HG03442 (cell line): Measurements from ENCODE around the gene GALNT6.
"Not testable (repeated sequence)": the region's sequence is repeated elsewhere in the genome, so short reads cannot be mapped to it uniquely, and the experiment has no call there.

Experiments
- ATAC-seq: cut with Tn5 transposase; IDR thresholded peaks from one replicate; pipeline ENCODE4 v1.9.1; 2021; ENCODE audit warnings: mild to moderate bottlenecking, moderate library complexity; ENCODE audit not compliant: unreplicated experiment

GALNT6 gene

DNA sequence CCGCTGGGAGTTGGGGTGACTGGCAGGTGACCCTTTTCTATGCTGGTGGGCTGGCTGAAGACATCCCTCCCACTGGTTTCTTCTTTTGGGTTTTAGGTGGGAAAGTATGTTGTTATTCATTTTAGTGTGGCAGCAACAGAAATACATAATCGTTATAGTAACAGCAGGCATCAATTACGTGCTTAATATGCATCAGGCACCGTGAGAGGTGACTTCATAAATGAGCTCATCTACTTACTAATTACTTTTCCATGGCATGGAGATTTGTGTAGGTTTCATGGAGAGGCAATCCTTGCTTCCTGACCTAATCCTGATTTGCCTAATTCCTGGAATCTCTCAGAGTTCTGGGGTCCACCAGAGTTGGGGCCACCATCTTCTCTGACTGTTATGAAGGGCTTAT, 31.4 kb downstream of the GALNT6 start:
- ATAC-seq = no peak

DNA sequence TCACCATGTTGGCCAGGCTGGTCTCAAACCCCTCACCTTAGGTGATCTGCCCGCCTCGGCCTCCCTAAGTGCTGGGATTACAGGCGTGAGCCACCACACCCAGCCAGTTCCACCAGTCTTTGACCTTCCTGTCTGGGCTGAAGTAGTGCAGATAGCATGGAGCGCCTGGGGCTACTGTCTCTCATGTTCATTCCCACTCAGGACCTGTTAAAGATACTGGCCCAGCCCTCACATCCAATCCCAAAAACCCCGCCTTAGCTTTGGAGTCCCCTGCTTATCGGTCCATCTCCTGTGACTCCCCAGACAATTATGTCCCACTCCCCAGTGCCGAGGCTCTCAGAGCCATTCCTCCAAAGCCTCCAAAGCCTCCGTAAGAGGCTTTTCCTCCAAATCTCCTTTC, 32.7 kb downstream of the GALNT6 start:
- ATAC-seq = no peak

DNA sequence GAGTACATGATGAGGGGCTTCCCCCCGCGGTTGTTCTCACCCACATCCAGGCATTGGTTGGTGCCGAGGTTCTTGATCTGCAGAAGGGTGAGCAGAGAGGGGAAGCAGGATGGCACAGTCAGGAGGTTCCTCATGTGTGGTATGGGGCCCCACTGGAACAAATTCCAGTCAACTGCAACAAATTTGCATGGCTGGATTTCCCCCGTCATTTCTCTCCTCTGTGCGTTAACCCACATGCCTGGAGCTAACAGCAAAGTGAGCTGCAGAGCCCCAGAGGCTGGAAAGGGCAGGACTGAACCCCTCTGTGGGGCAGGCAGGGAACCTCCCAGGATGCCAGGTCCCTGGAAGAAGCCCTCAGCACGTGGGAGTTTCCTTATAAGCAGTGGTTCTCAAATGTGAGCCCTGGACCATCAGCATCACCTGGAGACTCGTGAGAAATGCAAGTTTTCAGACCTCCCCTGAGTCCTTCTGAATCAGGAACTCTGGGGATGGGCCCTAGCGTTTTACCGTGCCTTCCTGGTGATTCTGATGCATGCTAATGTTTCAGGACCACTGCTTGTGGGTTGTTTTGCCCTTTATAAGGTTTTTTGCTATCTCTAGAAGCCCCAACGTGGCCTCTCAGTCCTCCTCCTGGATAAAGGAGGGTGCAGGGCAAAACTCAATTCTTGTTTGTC, 33.7 kb downstream of the GALNT6 start:
- ATAC-seq = no peak

DNA sequence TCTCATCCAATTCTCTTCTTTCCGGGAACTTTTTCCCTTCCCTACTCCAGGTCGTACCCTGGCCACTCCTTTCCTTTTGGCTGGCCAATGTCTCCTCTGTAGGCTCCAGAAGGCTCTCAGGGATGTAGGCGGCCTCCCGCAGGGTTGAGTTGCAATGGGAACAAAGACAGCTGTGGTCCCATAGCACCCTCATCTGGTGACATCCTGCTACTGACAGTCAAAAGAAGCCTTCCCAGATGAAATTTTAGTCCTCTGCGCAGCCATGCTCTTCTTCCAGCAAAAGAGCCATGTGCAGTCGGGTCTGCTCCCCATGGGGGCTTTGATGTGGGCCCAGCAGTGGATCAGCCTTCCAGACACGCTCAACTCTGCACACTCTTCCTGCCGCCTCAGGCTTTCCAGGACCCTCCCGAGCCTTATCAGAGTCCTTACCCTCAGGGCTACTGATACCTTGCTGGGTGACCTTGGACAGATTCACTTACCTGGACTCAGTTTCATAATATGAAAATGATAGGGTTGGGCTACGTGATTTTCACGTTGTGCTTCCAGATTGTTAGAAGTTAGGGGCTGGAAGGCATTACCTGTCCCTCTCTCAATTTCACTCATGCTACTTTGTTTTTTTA, 39.2 kb downstream of the GALNT6 start:
- no peak for ATAC-seq

DNA sequence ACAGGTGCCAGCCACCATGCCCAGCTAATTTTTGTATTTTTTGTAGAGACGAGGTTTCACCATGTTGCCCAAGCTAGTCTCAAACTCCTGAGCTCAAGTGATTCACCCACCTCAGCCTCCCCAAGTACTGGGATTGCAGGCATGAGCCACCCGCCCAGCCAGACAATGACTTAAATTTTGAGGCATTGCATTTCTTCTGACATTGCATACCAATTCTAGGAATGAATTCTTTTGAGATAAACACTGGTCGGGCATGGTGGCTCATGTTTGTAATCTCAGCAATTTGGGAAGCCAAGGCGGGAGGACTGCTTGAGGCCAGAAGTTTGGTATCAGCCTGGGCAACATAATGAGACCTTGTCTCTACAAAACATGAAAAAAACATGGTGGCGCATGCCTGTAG, 42.2 kb downstream of the GALNT6 start:
- ATAC-seq = no peak

DNA sequence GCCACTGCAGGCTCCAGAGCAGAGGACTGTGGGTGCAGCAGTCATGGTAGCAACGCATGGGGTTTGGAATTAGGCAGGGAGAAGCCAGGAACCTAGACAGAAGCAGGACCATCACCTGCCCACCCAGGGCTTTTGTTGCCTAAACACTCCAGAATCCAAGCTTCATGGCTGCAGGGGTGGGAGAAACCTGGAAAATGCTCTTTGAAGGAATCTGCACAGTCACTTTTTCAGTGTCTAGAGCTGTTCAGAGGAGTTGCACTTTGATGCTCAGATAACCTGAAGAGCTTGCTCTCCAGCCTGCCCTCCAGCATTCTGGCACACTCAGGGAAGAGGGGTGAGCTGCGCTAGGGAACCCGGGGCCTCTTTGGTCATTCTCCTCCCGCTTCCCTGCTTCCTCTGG, 43.1 kb downstream of the GALNT6 start:
- ATAC-seq = no peak

DNA sequence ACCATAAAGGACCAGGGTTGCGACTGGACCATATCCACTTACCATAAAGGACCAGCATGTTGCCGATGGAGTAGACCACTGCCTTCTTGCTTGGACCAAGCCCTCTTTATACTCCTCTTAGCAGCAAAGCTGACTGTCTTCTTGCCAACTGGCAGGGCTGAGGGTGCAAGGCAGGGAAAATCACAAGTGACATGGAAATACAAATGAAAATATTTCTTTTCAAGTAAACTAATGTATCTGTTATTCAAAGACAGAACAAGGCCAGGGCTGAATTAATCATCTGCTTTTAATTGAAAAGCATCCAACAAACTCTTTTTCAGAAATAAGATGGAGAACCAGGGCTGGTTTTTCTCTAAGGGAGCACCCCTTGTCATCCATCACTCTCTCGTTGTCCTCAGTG, 44.6 kb downstream of the GALNT6 start, which contains the start of gene CELA1:
Gene CELA1, minus strand, starts transcription at position 99 of the 400 bp plus-strand sequence. Its CDS starts 41 bp downstream, at position 58.
- no peak for ATAC-seq

DNA sequence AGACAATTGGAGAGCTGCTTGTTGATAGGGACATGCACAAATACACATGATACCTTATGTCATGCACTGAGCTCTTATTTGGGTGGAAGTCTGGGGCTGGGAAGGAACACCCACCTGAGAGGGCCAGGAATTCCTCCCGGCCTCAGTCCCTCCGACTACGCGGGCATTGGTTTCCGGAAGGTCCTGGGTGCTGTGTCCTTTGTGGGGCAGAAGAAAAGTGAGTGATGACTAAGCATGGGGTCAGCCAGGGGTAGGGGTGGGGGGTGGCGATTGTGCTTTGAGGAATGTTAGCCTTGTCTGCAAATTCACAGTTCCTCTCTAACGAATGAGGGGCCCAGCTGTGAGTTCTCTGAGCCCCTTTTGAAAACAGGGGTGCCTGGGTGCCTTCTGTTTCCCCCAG, 45.5 kb downstream of the GALNT6 start:
- no peak for ATAC-seq

DNA sequence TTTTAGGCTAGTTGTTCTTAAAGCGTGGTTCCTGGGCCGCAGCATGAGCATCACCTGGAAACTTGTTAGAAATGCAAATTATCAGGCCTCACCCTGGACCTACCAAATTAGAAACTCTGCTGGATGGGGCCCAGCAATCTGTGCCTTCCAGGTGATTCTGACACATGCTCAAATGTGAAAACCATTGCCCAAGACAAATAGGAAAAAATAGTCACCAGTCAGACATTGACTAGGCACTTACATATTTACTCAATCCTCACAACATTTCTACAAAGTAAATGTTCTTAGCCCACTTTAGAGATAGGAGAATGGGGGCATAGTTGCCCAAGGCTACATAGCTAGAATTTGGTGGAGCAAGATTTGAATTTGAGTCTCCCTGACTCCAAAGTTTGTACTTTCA, 48.0 kb downstream of the GALNT6 start:
- ATAC-seq = no peak

DNA sequence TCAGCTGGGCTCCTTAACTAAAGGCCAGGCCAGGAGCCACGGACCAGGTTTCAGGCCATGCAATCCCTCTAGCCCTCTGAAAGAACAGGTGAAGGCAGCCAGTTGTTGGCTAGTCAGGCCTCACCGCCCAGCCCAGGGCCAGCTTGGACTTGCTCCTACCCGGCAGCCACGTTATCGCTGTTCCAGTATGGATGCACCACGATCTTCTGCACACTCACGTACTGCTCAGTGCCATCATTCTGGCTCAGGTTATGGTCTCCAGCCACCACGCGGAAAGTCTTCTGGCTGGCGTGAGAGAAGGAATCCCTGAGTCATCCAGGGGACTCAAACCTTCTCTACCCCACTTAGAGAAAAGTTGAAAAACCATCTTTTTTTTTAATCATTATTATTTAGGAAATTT, 48.8 kb downstream of the GALNT6 start:
- ATAC-seq = no peak

DNA sequence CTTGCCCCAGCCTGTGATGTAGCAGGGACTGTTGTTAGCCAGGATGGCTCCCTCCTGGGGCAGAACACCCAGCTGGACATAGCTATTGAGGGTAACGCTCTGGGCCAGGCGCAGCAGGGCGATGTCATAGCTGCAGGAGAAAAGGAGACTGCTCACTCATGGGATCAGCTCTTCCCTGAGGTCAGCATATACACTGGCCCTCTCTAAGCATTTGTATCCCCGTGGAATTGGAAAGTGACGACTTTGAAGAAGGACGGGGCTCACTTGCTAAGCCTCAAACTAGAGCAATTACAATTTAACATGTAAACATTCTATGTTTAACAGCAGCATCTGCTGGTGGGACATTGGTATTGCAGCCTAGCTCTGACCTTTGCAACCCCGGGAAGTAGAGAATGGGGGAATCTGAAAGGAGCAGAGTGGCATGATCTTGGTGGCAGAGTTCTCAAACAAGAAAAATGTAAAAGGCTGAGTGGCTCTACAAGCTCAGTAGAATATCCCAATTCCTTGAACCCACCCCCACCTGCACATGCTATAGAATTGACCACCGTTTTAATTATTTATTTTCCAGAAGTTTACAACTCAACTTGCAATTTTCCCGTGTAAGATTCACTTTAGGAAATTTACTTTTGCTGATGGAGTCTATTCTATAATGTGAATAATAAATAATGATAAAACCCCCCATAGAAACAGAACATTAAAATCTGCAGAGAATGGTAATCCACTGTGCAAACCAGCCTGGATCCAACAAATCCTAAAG, 49.8 kb downstream of the GALNT6 start:
- ATAC-seq = no peak

DNA sequence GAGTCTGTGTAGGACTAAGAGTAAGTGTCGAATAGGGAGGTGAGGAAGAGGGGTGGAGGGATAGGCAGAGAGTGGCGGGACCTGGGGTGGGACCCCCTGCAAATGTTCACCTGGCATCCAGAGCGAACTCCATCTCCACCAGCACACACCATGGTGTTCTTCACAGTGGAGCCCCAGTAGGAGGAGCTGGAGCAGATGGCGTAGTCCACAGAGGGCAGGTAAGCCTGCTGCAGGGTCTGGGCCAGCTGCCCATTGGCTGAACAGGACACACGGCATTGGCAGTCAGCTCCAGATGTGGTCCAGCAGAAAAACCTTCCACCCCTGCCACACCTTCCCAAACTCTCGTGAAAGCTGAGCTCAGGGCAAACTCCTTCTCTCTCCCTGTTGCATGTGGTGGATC, 51.5 kb downstream of the GALNT6 start:
- ATAC-seq = no peak

DNA sequence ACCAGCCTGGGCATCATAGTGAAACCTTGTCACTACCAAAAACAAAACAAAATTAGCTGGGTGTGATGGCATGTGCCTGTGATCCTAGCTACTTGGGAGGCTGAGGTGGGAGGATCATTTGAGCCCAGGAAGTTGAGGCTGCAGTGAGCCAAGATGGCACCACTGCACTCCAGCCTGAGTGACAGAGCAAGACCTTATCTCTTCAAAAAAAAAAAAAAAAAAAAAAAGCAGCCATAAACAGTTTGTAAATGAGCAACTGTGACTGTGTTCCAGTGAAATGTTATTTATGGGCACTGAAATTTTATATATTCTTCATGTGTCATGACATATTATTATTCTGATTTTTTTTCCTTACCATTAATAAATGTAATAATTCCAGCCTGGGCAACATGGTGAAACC, 53.9 kb downstream of the GALNT6 start:
- ATAC-seq = not testable (repeated sequence)

DNA sequence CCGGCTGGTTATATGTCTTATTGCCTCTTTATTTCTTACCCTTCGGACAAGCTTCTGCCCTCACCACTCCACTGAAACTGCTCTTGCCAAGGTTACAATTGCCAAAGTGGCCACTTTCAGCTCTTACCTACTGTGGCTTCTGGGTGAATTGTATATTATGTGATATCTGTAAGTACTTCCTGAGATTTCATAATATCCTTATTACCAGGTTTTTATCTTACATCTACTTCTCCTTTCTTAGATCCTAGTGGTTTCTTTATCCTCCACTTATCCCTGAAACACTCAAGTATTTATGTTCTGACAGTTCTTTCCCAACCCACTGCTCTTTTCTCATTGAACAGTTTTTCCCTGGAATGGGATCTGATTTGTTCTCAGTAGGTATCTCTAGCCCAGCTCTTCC, 55.3 kb downstream of the GALNT6 start:
- no peak for ATAC-seq

DNA sequence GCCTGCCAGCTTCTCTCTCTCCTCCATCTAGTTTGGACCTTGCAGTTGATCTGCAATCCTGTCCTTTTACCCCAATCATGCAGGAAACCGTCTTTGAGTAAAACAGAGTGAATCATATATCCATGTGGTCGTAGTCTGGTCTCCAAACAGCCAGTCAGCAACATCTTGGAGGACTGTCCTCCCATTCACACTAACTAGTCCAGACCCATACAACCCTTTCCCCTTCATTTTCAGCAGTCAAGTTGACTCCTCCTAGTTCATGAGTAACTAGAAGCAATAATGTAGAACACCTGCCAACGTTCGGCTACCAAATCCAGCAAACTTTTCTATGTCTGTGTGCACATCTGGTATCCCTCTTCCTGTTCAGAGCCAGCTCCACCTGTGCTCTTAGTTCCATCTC, 56.4 kb downstream of the GALNT6 start:
- no peak for ATAC-seq

DNA sequence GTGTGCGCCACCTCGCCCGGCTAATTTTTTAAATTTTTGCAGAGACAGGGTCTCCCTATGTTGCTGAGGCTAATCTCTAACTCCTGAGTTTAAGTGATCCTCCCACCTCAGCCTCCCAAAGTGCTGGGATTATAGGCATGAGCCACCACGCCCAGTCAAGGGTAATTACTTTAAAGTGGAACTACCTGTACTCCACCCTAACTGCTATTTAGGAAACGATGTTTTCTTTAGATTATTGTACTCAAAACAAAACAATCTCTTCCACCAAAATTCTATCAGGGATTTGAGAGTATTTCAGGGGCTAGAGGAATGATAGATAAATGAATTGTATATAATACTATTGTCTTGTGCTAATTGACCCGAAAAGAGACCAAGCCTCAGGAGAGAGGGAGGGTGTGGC, 57.7 kb downstream of the GALNT6 start:
- ATAC-seq = no peak

DNA sequence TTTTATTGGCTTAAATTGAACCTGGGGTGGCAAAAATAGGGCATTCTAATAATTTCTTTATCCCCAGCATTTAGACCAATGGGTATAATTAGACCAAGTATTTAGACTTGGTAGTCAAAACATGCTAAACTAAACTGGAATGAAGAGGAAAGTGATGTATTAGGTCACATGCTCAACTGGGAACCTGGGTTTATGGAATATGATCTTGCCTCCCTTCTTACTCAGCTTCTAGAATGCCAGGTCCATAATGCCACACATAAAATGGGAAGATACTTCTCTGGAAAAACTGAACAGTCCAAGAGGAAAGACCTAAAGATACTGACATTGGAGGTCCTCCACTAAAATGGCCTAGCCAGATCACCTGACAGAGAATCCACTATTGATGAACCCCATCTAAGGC, 61.0 kb downstream of the GALNT6 start:
- no peak for ATAC-seq

DNA sequence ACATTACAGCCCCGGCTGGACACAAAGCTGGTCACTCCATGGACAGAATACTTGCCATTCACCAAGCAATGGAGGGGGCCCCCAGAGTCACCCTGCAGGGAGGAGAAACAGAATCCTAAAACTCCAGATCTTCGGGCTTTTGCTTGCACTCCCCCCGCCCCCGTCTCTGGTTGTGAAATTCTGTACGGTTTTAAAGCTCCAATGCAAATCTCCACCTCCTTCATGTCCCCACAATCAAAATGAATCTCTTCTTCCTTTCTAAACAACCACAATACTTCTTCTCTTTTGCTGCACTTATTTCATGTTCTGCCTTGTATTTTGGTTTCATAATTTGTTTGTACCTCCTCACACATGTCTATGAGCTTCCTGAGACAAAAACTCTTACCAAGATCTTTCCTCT, 61.5 kb downstream of the GALNT6 start:
- no peak for ATAC-seq

DNA sequence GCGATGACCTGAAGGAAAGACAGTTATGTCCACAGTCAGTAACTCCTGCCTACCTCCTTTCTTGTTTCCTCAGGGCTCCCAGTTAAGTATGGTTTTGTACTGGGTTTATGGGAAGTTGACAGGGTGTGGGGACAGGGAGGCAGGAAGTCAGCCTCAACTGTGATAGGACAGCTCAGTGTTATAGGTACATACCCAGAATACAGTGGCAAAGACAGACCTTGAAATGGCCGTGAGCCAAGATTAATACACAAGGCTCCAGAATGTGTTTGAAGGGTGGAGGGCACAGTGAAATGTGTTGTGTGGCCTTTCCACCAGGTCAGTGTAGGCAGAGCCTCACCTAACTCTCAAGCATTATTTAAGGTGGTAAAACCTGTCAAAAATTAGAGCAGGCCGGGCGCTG, 62.6 kb downstream of the GALNT6 start:
- no peak for ATAC-seq

DNA sequence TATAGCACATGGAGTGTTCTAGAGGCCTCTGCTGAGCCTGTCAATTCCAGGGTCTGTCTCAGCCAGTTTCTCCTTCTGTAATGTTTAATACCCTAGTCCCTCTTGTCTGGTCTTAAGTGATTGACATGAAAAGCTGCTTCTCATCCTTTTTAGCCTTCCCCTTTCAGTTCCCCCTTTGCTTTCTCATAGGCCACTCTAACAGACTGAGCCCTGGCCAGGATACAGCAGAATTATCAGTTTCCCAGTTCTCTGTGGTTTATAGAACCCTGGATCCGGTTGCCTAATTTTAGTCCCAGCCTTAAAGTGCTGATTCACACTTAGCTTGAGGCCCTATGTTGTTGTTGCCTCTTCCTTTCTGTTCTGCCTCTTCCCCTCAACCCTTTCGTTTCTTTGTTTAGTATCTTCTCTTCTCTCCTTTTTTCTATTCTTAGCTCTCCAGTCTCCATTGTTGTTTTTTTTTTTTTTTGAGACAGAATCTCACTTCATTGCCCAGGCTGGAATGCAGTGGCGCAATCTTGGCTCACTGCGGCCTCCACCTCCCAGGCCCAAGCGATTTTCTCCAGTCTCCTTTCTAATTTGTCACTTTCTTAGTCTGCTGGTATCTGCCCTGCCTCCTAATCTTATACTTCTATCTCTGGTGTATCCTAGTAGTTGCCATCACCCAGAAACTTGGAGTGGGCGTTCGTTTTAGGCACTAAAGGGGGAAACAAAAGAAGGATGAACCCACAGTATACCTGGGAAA, 64.3 kb downstream of the GALNT6 start:
- ATAC-seq = no peak

DNA sequence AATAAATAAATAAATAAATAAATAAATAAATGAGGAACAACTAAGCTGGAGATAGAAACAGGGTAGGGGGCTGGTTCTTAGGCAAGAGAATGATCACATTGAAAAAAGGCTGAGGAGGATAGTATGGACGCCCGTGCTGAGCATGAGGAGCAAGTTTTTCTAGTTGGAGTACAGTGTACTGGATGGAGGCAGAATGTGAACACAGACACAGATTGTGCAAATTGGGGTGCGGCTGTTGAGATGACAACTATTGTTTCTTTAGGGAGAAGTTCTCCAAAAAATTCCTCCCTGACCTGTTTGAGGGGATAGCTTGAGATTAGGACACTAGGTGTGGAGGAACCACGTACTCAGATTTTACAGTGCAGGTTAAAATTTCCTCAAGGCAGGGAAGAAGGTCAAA, 66.3 kb downstream of the GALNT6 start:
- ATAC-seq = no peak
